ENCODE results near the gene VPS13D.

Gene VPS13D

DNA sequence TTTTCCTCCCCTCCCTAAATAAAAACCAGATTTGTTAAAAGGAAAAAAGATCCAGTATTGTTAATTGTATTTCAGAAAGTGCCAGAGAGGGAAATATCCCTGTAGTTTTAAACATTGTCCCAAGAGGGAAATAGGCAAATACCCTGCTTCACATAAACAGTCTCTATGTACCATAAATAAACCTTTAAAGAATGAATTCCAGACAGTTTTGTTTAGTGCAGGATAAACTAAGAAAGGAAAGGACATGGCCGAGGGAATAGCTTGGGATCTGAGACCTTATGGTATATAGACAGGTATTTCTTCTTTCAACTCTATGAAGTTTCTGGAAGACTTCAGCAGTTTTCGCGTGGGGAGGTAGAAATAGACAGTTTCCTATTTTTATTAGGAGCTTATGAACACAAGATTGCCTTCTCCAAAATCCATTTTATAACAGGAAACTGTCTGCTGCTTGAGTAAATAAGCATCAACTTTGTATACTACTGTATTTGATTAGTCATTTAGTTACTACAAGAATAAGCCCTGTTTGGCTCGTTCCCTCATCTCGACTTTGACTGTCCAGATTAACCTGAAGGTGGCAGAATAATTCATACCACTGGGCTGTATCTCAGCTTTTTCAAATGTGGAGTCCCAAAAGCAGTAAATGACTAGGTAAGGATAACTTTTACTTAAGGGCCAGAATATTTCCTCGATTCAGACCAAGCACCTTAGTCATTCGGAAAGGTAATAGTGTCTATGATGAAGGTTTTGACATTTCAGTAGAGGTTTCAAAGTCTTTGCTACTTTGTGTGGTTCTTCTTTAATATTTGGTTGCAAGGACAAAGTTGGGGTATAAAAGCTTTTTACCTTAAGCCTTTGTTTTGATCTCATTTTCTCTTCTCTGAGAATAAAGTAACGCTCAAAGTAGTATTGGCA, 177.5 kb downstream of the VPS13D start:
- DNase-seq: no peak

DNA sequence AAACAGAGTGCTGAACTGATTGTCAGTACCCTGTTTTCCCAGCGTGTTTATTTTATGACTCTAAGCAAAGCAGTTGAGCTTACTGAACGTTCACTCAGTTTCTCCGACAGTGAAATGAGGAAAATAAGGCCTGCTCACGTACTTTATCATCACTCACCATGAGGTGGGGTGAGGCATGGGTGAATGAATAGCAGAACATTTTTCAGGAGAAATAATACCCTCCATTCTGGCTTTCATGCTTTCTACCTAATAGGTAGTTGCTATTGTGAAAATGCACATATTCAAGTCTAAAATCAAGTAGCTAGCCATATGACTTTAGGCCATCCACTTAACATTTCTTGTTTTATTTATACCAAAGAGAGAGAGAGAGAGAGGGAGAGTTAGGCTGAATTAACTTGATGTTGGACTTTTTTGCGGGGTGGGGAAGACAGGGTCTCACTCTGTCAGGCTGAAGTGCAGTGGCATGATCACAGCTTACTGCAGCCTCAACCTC, 178.2 kb downstream of the VPS13D start:
- DNase-seq: no peak

DNA sequence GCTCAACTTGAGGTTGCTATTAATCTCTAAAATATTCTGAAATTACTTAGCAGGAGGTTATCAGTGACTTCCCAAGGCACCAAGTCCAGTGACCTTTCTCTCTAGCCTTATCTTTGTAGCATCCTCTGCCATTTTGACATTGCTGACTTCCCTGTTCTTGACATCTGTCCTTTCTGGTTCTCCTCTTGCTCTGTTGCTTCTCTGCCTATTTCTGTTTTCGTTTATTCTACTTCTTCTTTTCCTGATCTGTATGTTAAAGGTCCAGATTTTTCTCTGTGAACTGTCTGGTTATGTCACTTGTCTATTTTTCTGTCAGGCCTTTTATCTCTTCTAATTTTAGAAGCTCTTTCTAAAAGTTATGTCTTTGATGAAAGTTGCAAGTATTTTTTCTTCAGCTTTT, 178.8 kb downstream of the VPS13D start:
- no peak for DNase-seq

DNA sequence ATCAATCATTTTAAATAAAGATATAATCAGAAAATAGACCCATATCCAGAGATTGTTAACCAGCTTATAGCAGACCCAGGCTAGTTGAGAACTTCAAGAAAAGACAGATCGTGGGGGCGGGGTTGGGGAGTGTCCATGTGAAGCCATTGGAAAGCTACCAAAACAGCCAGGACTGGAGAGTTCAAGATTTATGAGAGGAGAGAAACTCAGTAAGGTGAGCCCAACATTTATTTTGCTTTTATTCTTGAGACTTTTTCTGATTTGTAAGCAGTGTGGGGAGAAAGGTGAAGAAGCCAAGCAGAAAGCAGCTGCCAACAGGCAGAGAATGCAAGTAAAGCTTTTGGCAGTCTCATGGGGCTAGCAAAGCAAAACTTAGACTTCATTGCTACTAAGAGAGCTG, 179.9 kb downstream of the VPS13D start:
- peak; percentile 37 for DNase-seq

DNA sequence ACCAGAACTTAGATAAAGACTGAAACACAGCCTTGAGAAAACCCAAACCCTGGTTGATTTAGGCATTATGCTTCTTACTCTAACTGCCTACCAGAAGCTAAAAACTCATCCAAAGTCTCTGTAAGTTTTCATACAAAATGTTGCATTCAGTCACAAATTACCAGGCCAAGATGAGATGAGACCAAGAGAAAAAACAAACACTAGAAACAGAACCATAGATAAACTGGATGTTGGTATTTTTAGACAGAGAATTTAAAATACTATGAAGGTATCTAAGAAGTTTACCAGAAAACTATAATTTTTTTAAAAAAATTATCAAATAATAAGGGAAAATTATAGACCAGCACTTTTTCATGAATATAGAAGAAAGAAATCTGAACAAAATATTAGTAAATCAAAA, 180.5 kb downstream of the VPS13D start:
- no peak for DNase-seq

DNA sequence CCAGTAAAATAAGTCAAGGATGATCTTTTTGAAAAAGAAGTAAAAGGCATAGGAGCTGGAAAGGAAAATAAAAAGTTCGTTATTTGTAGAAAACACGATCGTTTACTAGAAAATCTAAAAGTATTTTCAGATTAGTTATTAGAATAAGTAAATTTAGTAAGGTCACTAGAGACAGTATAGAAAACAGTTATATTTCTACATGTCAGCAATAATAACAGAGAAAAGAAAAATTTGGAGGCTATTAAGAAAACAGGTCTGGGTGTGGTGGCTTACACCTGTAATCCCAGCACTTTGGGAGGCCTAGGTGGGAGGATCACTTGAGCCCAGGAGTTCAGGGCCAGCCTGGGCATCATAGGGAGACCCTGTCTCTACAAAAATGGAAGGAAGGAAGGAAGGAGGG, 181.3 kb downstream of the VPS13D start:
- DNase-seq: no peak

DNA sequence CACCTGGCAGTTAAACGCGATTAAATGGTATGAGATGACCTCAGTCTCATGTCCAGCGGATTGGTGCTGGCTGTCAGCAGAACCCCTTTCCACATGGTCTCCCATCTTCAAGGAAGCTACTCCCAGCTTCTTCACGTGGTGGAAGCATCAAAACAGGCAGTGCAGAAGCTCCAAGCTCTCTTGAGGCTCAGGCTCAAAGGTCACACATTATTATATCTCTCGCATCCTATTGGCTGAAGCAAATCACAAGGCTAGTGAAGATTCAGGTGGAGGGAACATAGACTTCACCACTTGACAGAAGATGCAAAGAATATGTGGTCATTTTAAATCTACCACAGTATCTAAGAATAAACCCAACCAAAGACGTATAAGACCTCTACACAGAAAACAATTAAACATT, 181.9 kb downstream of the VPS13D start:
- DNase-seq: no peak

DNA sequence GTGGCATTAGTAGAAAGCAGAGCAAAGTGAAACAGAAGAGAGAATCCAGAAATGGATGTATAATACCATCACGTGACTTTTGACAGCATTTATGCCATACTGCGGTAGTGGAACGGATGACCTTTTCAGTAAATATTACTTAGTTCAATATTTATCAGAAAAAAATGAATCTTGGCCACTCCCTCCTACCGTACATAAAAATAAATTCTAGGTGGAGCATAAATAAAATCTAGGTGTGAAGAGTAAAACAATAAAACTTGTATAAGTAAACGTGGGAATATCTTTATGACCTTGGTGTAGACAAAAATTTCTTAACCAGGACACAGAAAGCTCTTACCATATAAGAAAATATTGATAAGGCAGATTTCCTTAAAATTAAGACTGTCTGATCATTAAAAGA, 182.6 kb downstream of the VPS13D start:
- no peak for DNase-seq

DNA sequence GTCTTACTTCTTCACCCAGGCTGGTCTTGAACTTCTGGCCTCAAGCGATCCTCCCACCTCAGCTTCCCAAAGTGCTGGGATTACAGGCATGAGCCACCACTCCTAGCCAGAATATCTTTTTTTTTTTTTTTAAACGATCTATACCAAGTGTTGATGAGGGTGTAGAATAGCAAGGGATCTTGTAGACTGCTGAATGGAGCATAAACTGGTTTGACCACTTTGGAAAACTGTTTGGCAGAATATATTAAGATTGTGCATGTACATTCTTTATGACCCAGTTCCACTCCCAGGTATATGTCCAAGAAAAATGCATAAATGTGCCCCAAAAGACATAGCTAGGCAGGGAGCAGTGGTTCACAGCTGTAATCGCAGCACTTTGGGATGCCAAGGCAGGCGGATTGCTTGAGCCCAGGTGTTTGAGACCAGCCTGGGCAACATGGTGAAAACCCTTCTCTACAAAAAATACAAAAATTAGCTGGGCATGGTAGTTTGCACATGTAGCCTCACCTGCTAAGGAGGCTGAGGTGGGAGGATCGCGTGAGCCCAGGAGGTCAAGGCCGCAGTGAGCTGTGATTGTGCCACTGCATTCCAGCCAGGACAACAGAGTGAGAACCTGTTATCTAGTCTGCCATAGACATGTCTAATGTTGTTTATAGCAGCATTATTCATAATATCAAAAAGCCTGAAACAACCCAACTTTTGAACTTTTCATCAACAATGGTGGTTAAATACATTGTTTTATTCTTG, 184.0 kb downstream of the VPS13D start:
- no peak for DNase-seq

DNA sequence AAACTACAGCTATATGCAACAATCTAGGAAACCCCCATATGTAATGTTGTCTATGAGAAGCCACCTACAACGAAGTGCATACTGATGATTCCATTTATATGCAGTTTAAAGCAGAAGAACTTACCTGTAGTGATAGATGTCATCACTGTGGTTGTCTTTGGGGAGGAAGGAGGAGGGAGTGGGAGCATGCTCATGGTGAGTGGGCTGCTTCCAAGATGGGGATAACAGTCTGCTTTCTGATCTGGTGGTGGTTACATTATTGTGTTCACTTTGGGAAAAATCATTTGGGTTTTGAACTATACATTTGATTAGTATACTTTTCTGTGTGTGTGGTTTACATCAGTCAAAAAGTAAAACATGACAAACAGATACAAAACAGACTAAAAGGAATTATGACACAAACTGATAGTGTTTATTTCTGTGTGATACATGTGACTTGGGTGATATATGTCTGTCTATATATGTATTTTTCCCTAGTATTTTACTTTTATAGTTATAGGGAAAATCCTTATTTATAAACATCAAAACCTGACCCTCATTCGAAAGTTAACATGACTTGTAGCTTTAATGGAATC, 184.7 kb downstream of the VPS13D start:
- no peak for DNase-seq

DNA sequence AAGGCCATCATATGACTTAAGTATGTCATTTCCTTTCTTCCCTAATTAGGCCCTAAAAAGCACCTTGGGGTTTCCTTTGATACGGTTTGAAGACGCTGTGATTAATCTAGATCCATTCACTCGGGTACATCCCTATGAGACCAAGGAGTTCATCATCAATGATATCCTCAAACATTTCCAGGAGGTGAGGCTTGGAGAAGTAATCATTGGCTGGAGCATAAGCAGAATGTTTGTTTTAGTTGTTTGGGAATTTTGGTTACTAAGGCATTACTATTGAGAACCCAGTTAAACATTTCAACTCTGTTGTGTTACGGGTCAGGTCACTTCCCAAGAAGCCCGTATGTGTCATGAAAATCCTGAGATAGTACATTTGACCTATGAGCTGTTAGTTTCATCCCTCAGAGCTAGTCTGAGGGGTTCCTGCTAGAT, 185.2 kb downstream of the VPS13D start:
- no peak for DNase-seq

DNA sequence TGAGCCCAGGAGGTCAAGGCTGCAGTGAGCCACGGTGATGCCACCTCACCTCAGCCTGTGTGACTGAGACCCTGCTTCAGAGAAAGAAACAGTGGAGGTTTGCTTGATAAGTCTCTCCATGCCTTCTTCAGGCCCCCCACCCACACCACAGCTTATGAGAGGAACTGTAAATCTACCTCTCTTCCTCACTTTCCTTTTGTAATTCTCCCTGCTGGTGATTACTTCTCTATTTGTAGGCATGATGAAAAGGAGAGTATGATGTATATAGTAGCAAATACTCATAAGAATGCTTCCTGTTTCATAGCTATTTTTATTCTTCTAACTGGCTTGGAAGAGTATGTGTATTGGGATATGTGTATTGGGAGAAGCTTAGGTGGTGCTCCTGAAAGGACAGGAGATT, 186.3 kb downstream of the VPS13D start:
- DNase-seq: no peak

DNA sequence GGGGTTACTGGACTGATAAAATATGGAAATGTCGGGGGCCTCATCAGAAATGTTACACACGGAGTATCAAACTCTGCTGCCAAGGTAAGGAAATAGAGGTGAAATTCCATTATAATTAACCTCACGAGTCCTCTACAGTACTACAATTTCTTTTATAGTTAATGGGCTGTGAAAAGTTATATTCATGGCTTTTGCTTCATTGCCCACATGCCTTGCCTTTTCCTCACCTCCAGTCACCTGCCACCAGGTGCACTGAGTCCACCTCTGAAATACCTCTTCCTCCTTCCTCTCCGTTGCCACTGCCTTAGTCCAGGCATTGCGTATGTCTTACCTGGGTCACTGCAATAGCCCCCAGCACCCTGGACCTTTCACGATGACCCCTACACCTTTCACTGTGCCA, 186.9 kb downstream of the VPS13D start:
- no peak for DNase-seq

DNA sequence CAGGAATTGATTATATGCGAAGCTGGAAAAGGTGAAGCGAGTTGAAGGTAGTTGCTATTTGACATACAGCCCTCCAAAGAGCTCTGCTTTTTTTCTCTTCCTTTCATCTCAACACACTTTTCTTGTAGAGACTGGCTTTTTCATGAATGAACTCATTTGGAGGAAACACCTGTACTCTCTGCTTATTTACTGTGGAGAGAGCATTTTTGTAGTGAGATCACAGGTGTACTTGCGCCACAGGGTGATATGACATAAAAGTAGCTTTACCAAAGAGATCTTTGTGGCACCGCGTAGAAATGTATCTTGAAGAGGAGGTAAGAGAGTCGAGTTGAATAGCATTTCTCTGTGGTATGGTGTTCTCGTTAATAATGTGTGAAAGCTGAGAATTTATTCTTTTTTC, 187.6 kb downstream of the VPS13D start:
- DNase-seq: no peak

DNA sequence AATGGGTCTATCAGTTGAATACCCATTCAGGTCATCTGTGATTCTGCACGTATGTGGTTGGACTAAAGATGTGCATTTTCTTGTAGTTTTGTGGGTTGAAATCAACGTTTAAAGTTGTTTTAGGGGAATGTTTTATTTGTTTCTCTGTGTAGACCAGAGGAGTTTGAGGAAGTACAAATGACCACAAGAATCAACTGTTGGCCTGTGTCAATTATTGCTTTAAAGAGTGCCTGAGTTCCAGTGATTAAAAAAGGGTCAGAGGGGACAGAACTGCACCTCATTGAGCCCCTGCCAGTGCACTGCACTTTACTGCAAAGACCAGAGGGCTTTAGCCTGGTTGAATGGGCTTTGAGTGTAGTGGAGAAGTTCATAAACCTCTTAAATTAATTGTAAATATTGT, 190.3 kb downstream of the VPS13D start:
- DNase-seq: no peak

DNA sequence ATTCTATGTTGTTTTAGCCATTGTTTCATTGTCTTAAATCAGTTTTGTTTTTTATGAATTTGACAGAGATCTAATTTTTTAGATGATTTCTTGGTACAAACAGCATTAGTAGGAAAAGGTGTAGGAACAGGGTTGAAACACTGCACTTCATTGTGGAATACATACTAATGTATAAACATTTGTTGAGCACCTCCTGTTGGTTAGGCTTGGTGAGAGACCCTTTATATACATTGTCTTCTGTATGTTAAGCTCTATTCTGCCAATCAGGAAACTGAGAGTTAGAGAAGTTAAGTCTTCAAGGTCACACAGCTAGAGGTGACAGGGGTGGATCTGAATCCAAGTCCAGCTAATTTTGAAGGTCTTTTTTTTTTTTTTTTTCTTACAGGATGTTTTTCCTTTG, 192.7 kb downstream of the VPS13D start:
- no peak for DNase-seq

DNA sequence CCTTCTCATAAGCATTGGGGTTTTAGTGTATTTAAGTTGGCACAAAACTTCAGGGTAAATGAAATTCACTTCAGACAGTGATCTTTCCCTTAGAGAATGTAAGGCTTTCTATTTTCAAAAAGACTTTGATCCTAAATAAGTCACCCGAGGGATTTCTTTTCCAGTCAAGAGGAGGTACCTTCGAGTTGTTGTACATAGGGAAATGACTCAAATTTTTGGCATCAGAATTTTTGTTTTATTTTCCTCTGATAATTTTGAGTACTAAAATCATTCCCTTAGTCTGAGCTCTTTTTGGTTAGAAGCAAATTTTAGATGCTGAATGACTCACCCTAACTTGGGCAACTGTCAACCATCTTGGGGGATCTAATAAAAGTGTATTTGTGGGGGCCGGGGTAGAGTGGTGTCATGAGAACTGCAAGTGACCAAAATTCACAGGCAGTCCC, 194.3 kb downstream of the VPS13D start:
- DNase-seq: no peak

DNA sequence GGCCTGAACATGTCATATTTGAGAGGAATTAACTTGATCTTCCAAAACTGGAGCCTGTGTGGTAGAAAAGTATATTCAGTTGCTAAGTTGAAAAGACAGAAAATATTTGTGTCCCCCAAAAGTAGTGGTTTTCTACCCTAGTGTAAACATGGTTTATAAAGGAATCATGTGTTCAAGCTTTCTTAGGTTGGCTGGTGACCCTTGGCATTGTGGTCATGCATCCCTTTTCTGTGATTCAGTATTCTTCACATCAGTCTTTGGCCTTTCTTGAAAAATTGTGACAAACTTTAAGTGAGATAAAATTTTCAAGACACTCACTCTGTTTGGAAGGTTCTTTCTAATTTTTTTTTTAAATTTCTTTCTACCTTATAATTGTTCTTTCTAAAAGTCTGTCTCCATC, 195.0 kb downstream of the VPS13D start:
- no peak for DNase-seq

DNA sequence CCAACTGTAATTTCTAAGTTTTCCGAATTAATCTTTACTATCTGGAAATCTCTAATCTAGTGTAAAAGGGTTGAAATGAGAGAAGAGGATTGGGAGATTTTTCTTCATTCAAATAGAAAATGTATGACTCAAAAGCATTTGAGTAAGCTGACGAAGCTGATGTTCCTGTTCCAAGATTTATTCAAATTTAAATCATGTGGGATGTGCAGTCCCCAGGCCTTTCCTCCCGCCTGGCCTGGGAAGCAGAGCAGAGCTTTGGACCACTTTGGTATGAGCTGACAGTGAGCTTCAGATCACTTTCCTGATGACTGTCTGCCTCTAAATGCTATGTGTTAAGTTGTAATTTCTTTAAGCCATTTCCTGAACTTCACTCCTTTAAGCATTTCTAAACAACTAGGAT, 196.2 kb downstream of the VPS13D start:
- no peak for DNase-seq

DNA sequence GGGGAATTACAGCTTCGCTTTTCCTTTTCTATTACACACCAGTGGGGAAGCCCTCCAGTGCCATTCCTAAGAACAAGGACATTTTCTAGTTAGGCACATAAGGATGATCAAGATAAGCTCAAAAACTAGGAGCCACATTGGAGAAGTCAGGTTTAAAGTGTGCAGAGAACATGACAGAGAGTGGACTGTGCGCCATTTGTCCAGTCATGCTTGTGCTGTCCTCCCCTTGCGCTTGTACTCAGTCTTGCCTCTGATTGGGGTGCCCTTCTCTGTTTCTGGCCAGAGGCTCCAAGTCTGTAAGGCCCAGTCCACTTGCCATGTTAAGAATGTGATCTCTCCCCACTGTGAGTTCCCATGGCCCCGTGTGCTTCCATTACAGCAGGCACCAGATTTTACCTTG, 198.5 kb downstream of the VPS13D start:
- no peak for DNase-seq

DNA sequence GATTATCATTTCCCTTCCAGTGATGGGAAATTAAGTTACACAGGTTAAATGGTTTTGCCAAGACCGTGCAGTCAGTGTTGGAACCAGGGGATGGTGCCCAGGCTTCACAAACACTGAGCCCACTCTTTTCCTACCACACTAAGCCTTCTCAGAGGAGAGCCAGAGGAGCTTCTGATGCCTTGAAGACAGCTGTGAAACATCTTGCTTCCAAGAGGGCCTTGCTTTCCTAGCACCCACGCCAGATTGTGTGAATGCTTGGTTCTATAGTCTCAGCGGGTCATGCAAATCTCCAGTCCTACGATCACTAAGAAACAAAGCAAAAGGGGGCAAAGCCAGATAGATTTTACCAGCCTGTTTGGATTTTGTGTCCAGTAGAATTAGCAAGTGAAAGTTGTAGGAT, 200.7 kb downstream of the VPS13D start:
- no peak for DNase-seq

DNA sequence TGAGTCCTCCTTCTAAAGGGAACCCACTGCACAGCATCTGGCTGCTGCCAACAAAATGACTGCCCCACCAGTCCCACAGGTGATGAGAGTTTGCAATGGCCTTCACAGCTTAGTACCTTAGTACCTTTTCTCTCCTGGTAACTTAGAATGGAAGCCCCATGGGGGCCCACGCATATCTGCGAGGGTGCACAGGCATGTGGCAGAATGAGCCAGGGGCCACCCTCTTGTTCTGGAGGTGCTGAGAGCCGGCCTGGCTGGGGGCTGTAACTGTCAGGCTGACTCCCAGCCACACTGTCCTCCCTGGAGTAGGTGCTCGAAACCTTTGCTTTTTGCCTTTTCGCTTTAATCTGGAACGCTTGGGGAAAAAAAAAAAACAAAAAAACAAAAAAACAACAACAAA, 203.1 kb downstream of the VPS13D start:
- DNase-seq: no peak

DNA sequence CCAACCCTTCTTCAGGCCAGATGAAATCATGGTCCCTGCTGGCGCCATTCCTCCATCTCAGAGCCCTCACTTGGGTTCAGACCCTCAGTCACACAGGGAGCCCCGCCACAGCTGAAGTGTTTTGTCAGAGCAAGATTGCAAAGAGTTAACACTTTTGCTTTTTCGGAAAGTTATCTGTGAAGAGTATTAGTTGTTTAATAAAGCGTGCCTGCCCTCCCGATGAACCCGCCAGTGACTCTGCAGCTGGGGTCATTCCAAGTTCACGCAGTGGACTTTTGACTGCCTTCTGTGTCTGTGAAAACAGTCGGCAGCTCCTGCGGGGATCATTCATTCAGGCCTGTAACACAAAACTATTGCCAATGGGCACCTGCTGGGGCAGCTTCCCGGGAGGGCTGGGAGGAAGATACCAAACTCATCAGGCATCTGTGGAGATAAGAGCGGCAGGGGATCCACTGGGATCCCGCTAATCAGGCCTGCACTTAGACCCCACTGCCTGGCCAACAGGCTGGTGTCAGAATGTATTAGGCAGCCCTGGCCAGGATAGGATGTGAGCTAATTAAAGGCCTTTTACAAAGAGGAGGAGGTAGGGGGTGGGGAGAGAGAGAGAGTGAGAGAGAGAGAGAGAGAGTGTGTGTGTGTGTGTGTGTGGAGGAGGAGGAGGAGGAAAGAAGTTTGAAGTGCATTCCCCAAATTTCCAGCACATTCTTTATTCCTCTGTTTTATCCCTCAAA, 203.7 kb downstream of the VPS13D start:
- peak; percentile 80 for DNase-seq

Data from femur (tissue), 1 donor.